Peyer's patch (tissue), 4 donors: ENCODE data around the gene CDC42BPG.

Experiments
- POLR2A ChIP-seq, 2 donors: fragments of 450-650 bp; IDR thresholded peaks; one replicate each; pipeline ENCODE4 v1.5.1; 2017; ENCODE audit warnings: antibody characterized with exemption in 2 of 2, mild to moderate bottlenecking in 2 of 2, moderate library complexity in 2 of 2
- TF ChIP-seq, protein P1 (sequence below), 6 experiments: fragments of 450-650 bp in 4 of 6; fragments of 200-600 bp in 2 of 6; sonication (generic) in 1 of 6; IDR thresholded peaks; one replicate each; pipeline ENCODE4 v1.5.1; 2017 to 2019; ENCODE audit warnings: antibody characterized with exemption in 6 of 6, mild to moderate bottlenecking in 3 of 6, moderate library complexity in 1 of 6

DNA sequence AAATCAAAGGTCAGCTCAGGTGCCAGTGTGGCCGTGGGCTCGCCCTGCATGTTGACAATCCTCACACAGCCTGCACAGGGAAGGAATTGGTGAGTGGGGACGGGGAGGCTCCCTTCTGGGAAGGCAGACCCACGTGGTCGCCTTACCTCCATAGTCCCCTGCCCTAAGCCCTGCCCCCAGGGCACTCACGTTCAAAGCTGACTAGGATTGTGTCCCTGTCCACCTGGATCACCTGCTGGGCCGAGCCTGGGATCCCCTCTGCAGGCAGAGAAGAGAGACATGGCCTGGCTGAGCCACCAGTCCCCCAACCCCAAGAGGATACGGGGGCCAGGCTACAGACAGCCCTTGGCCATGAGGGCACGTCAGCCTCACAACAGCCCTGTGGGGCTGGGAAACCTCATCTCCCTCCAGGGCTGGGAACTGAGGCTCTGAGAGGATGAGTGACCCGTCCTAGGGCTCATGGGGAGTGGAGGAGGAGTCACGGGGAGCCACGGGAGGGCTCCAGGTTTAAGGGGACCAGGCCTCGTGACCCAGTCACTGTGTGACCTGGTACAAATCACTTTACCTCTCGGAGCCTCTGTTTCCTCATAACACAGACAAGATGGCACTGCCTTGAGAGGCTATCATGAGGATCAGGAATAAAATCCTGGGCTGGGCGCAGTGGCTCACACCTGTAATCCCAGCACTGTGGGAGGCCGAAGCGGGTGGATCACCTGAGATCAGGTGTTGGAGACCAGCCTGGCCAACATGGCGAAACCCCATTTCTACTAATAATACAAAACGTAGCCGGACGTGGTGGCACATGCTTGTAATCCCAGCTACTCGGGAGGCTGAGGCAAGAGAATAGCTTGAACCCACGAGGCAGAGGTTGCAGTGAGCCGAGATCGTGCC, 54.0 kb downstream of the CDC42BPG start:
- TF ChIP-seq, protein P1, sequence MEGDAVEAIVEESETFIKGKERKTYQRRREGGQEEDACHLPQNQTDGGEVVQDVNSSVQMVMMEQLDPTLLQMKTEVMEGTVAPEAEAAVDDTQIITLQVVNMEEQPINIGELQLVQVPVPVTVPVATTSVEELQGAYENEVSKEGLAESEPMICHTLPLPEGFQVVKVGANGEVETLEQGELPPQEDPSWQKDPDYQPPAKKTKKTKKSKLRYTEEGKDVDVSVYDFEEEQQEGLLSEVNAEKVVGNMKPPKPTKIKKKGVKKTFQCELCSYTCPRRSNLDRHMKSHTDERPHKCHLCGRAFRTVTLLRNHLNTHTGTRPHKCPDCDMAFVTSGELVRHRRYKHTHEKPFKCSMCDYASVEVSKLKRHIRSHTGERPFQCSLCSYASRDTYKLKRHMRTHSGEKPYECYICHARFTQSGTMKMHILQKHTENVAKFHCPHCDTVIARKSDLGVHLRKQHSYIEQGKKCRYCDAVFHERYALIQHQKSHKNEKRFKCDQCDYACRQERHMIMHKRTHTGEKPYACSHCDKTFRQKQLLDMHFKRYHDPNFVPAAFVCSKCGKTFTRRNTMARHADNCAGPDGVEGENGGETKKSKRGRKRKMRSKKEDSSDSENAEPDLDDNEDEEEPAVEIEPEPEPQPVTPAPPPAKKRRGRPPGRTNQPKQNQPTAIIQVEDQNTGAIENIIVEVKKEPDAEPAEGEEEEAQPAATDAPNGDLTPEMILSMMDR (IDR thresholded peaks at IDR 0.05), result no peak
- no peak for TF ChIP-seq POLR2A (IDR thresholded peaks at IDR 0.05)
